Measurements from ENCODE around the gene TRIM59.
"Not testable (repeated sequence)": the region's sequence is repeated elsewhere in the genome, so short reads cannot be mapped to it uniquely, and the experiment has no call there.

The TRIM59 gene

GRCh38 chr3:160454995-160455394, 5.4 kb upstream of the TRIM59 start:
- no peak for DNase-seq

- not testable (repeated sequence) for DNase-seq
Measured at GRCh38 chr3:160452251-160452650, 2.7 kb upstream of the TRIM59 start.

GRCh38 chr3:160451602-160452001, 2.0 kb upstream of the TRIM59 start:
- no peak for DNase-seq

GRCh38 chr3:160450846-160451245, 1.3 kb upstream of the TRIM59 start:
- DNase-seq = no peak

- DNase-seq = peak; percentile 81
Measured at GRCh38 chr3:160448845-160449635, 546 bp downstream of the TRIM59 start.

- no peak for DNase-seq
Measured at GRCh38 chr3:160447544-160447943, 2.0 kb downstream of the TRIM59 start.

GRCh38 chr3:160446522-160447056, 3.0 kb downstream of the TRIM59 start:
- no peak for DNase-seq

- DNase-seq = no peak
Measured at GRCh38 chr3:160445854-160446253, 3.7 kb downstream of the TRIM59 start.

GRCh38 chr3:160444411-160444810, 5.2 kb downstream of the TRIM59 start:
- no peak for DNase-seq

- DNase-seq = no peak
Measured at GRCh38 chr3:160440687-160441086, 8.9 kb downstream of the TRIM59 start.

- no peak for DNase-seq
Measured at GRCh38 chr3:160437083-160437455, 12.5 kb downstream of the TRIM59 start.

- no peak for DNase-seq
Measured at GRCh38 chr3:160435747-160436146, 13.8 kb downstream of the TRIM59 start.

GRCh38 chr3:160435095-160435494, 14.5 kb downstream of the TRIM59 start:
- DNase-seq = no peak

GRCh38 chr3:160434071-160434470, 15.5 kb downstream of the TRIM59 start:
- no peak for DNase-seq

- no peak for DNase-seq
Measured at GRCh38 chr3:160427832-160428424, 21.7 kb downstream of the TRIM59 start.

GRCh38 chr3:160417311-160417710, 32.3 kb downstream of the TRIM59 start:
- no peak for DNase-seq

- peak; percentile 80 for DNase-seq
Measured at GRCh38 chr3:160413613-160414248, 35.9 kb downstream of the TRIM59 start.

GRCh38 chr3:160412477-160412876, 37.1 kb downstream of the TRIM59 start:
- no peak for DNase-seq

- DNase-seq = no peak
Measured at GRCh38 chr3:160409812-160410610, 39.6 kb downstream of the TRIM59 start.

GRCh38 chr3:160403796-160404470, 45.7 kb downstream of the TRIM59 start:
- no peak for DNase-seq

- no peak for DNase-seq
Measured at GRCh38 chr3:160403028-160403545, 46.5 kb downstream of the TRIM59 start.

All from RPMI8226 (cell line).